ENCODE measurements around the gene MYLK2.

MYLK2 gene

GRCh38 chr20:31851240-31851955, 32.2 kb downstream of the MYLK2 start:
- TF ChIP-seq TAF1 (IDR thresholded peaks at IDR 0.05; ENCODE audit: borderline replicate concordance, insufficient read depth, low read length): no peak
- TF ChIP-seq SIN3A (IDR thresholded peaks at IDR 0.05; ENCODE audit: borderline replicate concordance, insufficient read depth, low read length): no peak
- TF ChIP-seq POLR2AphosphoS5 (IDR thresholded peaks at IDR 0.05; ENCODE audit: low read depth, low read length): no peak
- no peak for TF ChIP-seq FOXP2 (optimal IDR thresholded peaks at IDR 0.05; ENCODE audit: borderline replicate concordance, extremely low read depth, extremely low read length, insufficient read depth)
- TF ChIP-seq REST (IDR thresholded peaks at IDR 0.05; ENCODE audit: insufficient read depth in 1 of 2, low read depth in 2 of 2, low read length in 2 of 2): no peak

- TF ChIP-seq SIN3A (IDR thresholded peaks at IDR 0.05; ENCODE audit: borderline replicate concordance, insufficient read depth, low read length) (no peak), REST (IDR thresholded peaks at IDR 0.05; ENCODE audit: insufficient read depth in 1 of 2, low read depth in 2 of 2, low read length in 2 of 2) (no peak), POLR2AphosphoS5 (IDR thresholded peaks at IDR 0.05; ENCODE audit: low read depth, low read length) (no peak), TAF1 (IDR thresholded peaks at IDR 0.05; ENCODE audit: borderline replicate concordance, insufficient read depth, low read length) (no peak), FOXP2 (optimal IDR thresholded peaks at IDR 0.05; ENCODE audit: borderline replicate concordance, extremely low read depth, extremely low read length, insufficient read depth) (no peak)
These were observed 34.3 kb downstream of the MYLK2 start for GRCh38 chr20:31853481-31853880.

- TF ChIP-seq POLR2AphosphoS5 (IDR thresholded peaks at IDR 0.05; ENCODE audit: low read depth, low read length): no peak
- TF ChIP-seq REST (IDR thresholded peaks at IDR 0.05; ENCODE audit: insufficient read depth in 1 of 2, low read depth in 2 of 2, low read length in 2 of 2): no peak
- TF ChIP-seq FOXP2 (optimal IDR thresholded peaks at IDR 0.05; ENCODE audit: borderline replicate concordance, extremely low read depth, extremely low read length, insufficient read depth): no peak
- no peak for TF ChIP-seq SIN3A (IDR thresholded peaks at IDR 0.05; ENCODE audit: borderline replicate concordance, insufficient read depth, low read length)
- no peak for TF ChIP-seq TAF1 (IDR thresholded peaks at IDR 0.05; ENCODE audit: borderline replicate concordance, insufficient read depth, low read length)
These were observed 37.4 kb downstream of the MYLK2 start for GRCh38 chr20:31856516-31856915.

GRCh38 chr20:31857861-31858759, 39.0 kb downstream of the MYLK2 start:
- TF ChIP-seq FOXP2 (optimal IDR thresholded peaks at IDR 0.05; ENCODE audit: borderline replicate concordance, extremely low read depth, extremely low read length, insufficient read depth): no peak
- TF ChIP-seq REST (IDR thresholded peaks at IDR 0.05; ENCODE audit: insufficient read depth in 1 of 2, low read depth in 2 of 2, low read length in 2 of 2): no peak
- no peak for TF ChIP-seq POLR2AphosphoS5 (IDR thresholded peaks at IDR 0.05; ENCODE audit: low read depth, low read length)
- TF ChIP-seq SIN3A (IDR thresholded peaks at IDR 0.05; ENCODE audit: borderline replicate concordance, insufficient read depth, low read length): no peak
- TF ChIP-seq TAF1 (IDR thresholded peaks at IDR 0.05; ENCODE audit: borderline replicate concordance, insufficient read depth, low read length): no peak
